DND-41 (cell line): Measurements from ENCODE around the gene NEDD4.

ENCODE experiments used
- CTCF ChIP-seq: IDR thresholded peaks from 2 replicates; pipeline ENCODE4 v1.5.1; 2012; ENCODE audit warnings: borderline replicate concordance, low read length, moderate library complexity, mild to moderate bottlenecking; ENCODE audit not compliant: poor library complexity, severe bottlenecking; ENCODE audit errors: extremely low read depth
- EZH2 ChIP-seq: IDR thresholded peaks from 3 replicates; pipeline ENCODE4 v1.6.1; 2012; ENCODE audit warnings: borderline replicate concordance, low read depth, mild to moderate bottlenecking, moderate library complexity, low read length, inconsistent platforms; ENCODE audit not compliant: severe bottlenecking

- TF ChIP-seq CTCF, result no peak
- no peak for TF ChIP-seq EZH2
Measured at GRCh38 chr15:56028430-56028829, 35.0 kb upstream of the NEDD4 start.
